Left colon (tissue), 2 donors: ENCODE data around the gene TTLL1. TPM values are rescaled to one million over a fixed set of nuclear protein-coding genes. Genes with fewer than 3 reads are reported as not detected.

Experiments
- ATAC-seq: fragments of 200-7000 bp; cut with Tn5 transposase; one replicate; pipeline ENCODE4 v1.9.1; 2020; ENCODE audit warnings: mild to moderate bottlenecking, moderate library complexity
- DNase-seq, 2 donors: peaks; one replicate each; pipeline ENCODE4 v3.0.0-alpha.2; 2020
- intact Hi-C, 2 donors: fragments of 100-400 bp; cut with DNase I in 1 of 2; cut with micrococcal nuclease in 1 of 2; formaldehyde crosslinking; loops; one replicate each; pipeline versions ENCODE4 v1.11.2 to v1.14.0; 2022; cut with DNase I, micrococcal nuclease
- long read RNA-seq: library from polyadenylated mRNA; unstranded; transcript quantifications from one replicate; pipeline ENCODE4 v2.0.0, GENCODE V29; 2021
- total RNA-seq, 2 donors: library from RNA; stranded (reverse); fragmentation: NEBNext Ultra II Directional; extraction: Animal tissue kit (Norgen Biotek cat#: 25700); gene quantifications; one replicate each; pipeline ENCODE4 v1.2.1, GENCODE V29; 2021
- donor health status: DM: no; HTN: no; CAD: no.
- donor health status: DM: yes; HTN: yes; CAD: no.

TTLL1 gene
- total RNA-seq: 1 to 10 TPM; 2.1 to 3.2 TPM
- long read RNA-seq, transcript TTLL1-201 (11 exons, 1,645 nt): major isoform, 5 of 7 reads
- long read RNA-seq, partial matches to known transcripts: 1 of 7 reads
- long read RNA-seq, other reads (novel, unspliced or antisense): 1 of 7 reads

DNA sequence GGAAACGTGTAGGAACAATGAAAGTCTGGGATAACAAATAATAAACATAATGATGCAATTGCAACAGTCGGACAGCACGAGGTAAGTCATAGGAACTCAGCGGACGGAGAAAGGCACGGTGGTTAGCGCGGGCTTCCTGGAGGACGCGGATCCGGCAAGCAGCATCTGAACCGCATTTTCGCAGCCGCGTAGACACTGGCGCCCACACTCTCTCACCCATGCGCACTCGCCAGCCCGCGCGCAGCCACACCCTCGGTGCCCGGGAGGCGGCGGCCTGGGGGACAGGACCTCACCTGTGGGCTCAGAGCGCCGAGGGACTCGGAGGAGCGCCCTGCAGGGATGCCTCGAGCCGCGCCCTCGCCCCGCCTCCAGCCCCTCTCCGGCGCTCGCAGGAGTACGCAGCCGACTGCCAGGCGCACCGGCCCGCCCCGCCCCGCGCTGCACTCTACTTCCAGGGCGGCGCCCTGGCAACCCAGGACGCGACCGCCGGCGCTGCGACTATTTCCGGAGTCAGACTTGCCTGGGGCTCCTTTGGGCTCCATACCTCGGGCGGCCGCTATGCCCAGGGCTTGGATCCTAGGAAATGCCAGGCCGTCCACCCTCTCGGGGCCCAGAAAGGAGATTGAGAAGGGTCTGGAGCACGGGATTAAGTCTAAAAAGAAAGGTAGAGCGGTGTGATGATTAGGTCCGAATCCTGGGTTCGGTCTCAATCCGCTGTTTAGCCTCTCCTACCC lies at the start of gene TTLL1:
TSS of gene TTLL1 (minus strand) at position 408 of the 734 bp plus-strand sequence. CDS start 13,805 bp downstream, outside the sequence.
- DNase-seq (peak; percentile 89 to 94), ATAC-seq (peak; percentile 87)
- intact Hi-C loops: no loop called here

DNA sequence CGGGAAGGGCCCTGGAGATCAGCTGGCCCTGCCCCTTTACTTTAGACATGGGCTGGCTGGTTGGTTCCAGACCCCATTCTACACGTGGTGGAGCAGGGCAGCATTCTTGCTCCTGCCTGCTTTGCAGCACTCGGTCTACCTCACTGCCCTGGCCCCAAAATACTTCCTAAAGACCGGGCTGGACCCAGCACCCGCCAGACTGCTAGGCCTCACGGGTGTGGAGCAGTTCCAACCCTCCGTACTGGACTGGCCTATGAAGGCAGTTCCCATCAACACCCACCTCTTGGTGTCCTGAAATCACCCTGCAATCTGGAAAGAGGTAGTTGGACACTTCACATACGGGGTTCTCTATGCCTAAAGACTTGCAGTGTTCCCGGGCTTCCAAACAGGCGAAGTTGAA lies 47.6 kb upstream of the TTLL1 start:
- no peak for DNase-seq
- intact Hi-C loops: no loop called here
- ATAC-seq: no peak

DNA sequence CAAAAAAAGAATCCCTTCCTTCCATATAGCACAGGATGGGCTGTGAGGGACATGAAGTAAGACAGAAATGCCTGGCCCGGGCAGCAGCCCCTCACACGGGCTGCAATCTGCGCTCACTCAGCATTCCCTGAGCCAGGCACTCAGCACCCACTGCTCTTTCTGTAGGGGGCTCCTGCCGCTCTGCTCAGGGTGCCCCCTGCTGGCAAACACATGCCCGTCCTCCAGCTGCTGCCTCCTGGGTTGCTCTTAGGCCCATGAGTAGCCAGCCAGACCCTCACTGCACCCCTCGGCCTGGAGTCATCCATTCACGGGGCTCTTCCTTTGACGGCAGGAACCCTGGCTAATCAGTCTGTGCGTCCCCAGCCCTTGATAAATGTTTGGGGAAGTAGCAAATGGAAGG lies 47.1 kb upstream of the TTLL1 start:
- DNase-seq: peak in 1 of 2 donors; percentile 62
- intact Hi-C loops: no loop called here
- ATAC-seq: peak; percentile 56

DNA sequence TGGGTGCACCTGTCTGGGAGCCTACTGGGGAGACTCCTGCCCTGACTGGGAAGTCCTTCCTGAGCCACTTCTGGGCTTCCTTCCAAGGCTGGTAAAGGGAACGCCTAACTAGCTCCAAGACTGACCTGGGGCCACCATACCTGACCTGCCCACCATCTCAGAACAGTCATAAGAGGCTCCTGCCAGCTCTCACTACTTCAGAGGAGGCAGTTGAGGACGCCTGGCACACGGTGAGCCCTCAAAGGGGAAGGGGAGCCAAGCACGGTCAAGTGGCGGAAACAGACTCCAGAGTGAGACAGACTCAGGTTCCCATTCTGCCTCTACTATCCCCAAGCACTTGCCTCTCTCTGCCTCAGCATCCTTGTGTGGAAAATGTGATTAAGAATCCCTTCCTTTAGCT lies 46.4 kb upstream of the TTLL1 start:
- intact Hi-C loops: no loop called here
- ATAC-seq: peak; percentile 58
- DNase-seq: no peak

DNA sequence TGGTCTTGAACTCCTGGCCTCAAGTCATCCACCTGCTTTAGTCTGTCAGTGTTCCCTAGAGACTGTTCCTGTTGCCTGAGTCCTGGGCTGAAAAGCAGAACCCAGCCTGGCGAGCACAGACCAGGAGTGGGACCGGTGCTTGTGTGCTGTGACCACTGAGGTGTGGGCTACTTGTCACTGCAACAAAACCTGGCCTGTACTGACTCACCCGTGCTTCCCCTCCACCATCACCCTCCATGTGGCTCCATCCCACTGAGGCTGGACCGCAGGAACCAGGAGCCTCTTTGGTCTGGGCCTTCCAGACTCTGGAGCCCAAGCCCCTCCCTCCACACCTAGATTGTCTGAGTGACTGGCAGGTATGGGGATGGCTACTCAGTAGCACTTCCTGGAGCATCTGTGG lies 45.4 kb upstream of the TTLL1 start:
- DNase-seq: no peak
- intact Hi-C loops: no loop called here
- peak; percentile 2 for ATAC-seq

DNA sequence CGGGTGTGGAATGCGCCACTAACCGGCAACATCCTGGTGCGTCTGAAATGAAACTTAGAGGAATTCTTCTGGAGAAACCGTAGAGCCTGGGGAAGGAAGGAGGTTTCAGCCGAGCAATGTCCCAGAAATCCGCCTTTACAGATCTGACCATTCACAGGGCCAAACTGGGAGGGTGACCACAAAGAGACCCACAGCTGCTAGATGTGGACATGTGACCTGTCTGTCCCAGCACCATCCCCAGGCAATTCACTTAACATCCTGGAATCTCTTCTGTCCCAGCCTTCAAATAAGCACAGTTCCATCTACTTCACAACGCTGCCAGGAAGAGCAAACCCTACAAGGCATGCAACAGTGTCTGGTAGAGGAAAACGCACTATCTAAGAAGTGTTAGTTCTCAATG lies 44.2 kb upstream of the TTLL1 start:
- no peak for ATAC-seq
- intact Hi-C loops: no loop called here

DNA sequence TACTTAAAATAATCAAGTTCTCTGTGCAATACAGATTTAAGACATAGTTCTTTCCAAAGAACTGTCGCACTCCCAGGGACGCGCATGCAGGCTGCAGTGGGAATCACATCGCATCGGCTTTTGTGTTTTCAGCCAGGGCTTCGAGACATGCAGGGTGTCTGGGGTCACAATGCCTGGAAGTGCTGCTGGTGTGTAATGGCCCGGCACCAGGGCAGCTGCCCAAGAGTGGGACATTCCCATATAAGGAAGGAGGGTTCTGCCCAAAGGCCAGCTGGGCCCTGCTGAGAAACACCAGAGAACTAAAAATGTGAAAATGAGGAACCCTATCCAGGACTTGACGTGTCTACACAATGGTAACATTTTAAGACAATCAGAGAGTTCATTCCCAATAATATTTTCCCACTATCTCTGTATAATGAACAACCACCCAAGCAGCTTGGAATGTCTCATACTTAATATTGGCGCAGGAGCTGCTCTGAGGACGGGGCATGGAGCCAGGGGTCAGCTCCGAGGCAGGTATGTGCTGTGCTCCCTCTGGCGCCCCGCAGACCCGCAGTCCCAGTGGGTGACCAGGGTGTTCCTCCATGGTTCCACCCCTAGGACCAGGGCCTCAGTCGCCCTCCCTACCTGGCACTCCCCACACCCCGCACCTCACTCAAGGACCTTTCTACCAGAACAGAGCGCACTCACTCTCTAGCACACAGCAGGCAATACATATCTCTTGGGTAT lies 42.7 kb upstream of the TTLL1 start:
- intact Hi-C loops: no loop called here
- no peak for ATAC-seq

More for the DNA sequence above, 44.2 kb upstream of the TTLL1 start:
- DNase-seq: no peak

DNA sequence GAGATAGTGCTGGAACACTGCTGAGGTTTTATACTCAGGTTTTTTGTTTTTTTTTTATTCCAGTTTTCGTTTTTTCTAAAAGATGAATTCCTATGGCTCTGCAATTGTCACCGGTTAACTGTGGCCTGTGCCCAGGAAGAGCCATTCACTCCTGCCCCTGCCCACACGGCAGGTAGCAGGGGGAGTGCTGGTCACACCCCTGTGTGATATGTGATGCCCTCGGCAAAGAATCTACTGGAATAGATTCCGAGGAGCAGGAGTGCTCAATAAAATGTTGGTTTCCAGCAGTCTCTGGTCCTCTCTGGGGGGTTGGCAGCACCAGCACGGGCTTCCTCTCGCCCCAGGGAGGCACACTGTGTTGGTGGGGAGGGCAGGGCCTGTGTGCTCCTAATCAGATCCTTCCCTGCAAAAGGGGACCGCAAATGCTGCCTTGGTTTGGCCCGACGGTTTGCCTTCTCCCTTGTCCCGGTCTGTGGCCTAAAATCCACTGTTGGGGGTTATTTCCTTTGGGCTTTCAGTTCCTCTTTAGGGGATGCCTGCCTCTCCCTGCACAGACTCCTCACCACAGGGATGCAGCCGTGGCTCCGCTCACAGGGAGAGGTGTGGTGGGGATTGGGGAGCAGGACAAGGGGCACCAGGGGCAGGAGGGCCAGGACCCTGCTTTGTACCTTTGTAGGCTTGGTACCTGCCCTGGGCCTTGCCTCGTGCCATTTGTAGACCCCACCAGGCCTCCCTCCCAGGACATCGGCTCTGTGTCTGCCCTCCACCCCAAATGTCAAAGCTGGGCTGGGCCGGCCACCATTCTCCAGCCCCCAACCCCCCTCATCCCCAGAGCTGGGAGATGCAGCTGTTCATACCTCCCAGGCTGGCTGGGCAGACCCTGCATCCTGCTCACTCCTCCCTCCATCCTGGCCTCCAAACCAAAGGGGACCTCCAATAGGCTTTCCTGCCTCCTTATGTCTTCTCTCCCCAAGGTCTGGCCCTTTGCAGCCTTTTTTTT lies 40.5 kb upstream of the TTLL1 start:
- ATAC-seq (no peak), DNase-seq (no peak)
- intact Hi-C loops: no loop called here

More for the DNA sequence above, 42.7 kb upstream of the TTLL1 start:
- DNase-seq: no peak

DNA sequence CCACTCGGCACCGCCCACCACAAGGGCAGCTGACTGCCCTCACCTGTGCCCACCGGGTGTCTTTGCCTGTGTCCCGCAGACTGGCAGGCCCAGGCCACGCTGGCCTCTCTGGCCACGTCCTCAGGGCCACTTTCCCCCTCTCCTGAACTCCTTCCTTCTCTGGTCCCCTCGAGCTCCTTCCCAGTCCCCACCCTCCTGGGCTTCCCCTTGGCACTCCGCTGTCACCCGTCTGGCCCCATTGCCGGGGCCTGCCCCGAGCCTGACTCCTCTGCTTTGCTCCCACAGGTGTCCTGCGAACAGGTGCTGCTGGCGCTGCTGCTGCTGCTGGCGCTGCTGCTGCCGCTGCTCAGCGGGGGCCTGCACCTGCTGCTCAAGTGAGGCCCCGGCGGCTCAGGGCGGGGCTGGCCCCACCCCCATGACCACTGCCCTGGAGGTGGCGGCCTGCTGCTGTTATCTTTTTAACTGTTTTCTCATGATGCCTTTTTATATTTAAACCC lies 39.8 kb upstream of the TTLL1 start:
- DNase-seq (peak; percentile 77 to 83), ATAC-seq (peak; percentile 50)
- intact Hi-C loops: no loop called here

DNA sequence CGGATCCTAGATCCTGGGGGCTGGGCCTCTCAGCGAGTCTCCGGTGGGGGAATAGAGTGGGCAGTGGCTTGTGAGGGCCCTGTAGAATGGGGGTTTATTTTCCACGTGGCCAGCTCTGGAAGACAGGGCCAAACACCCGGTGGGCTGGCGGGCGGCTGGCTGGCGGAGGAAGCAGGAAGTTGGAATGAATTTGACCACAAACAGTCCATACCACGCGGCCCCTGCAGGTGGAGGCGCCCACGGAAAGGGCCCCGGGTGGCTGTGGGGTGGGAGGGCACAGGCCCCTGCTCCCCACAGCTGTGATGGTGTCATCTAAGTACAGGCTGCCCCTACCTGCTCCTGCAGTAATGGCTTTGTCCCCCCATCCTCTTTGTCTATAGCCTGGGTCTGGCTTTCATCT lies 38.9 kb upstream of the TTLL1 start:
- peak; percentile 26 for ATAC-seq
- intact Hi-C loops: no loop called here
- DNase-seq: peak in 1 of 2 donors; percentile 60

DNA sequence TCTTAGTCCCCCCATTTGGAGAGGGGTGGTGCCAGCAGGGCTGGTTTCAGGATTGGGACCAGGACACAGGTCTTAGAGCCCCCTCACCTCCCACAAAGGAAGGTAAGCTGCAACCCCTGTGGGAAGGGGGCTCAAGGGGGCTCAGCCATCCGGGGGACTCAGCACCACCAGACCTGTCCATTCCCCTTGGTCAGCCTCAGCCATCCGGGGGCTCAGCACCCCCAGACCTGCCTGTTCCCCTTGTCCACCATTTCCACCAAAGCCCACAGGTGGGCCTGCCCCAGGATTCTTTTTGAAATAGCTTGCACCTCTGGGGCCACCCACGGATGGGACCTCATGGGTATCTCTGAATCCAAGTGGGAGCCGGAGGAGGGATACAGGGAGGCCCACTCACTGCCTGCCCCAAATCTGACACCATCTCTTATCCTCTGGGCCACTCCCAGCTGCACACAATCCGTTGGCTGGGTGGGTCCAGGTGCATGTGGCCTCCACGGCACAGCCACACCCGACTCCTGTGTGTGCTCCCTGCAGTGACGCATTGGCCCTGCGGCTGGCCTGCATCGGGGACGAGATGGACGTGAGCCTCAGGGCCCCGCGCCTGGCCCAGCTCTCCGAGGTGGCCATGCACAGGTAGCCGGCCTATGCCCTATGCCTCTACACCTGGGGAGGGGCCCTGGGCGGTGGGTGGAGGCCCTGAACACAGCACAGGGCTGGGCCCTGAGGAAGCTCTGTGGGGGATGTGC lies 38.1 kb upstream of the TTLL1 start:
- peak; percentile 74 for ATAC-seq
- peak; percentile 83 to 92 for DNase-seq
- intact Hi-C loops: no loop called here

DNA sequence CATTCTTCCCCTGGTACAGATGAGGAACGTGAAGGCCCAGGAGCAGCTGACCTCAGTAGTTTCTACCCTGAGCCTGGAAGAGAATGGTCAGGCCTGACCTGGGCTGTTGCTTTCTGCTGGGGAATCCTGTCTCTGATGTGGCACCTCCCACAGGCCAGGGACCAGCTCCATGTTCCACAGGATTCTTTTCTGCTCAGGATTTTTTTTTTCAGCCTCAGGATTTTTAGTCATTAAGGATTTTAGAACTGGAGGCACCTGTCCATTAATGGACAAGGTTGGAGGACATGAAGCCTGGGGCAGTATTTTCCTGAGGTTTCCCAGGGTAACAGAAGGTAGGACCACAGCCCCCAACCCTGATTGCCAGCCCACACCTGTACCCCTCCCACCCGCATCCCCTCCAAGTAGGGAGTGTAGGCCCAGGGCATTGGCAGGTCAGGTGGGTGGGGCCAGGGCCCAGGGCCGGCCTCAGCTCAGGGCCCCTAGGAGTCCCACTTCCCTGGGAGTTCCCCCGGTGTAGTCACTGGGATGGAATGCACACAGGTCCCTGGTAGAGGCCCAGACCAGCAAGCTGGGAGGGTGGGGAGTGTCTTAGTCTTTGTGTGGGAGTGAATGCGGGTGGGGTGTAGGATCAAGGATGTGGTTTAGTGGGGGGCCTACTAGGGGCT lies 37.4 kb upstream of the TTLL1 start:
- peak in 1 of 2 donors; percentile 85 for DNase-seq
- peak; percentile 39 for ATAC-seq
- intact Hi-C loops: no loop called here

DNA sequence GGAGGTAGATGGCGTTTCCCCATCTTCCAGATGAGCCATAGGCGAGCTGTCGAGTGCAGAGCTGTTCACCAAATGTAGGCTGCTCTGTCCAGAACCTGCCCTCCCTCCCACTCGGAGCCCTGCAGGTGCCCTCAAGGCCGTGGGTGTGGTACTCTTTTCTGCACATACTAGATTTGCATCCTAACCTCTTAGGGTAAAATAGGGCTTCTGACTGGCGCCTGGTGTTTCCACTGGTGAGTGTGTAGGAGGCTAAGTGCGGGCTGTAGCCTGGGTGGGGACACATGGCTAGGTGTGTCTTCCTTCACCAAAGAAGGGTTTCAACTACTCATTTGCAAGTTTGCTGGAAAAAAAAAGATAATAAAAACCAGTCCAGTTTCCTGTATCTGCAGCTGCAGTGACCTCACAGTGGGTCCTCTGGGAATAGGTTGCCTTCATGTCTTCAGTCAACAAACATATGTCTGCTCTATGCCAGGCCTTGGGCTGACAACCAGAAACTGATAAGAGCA lies 29.8 kb upstream of the TTLL1 start:
- ATAC-seq (peak; percentile 25), DNase-seq (no peak)
- intact Hi-C loops: no loop called here

DNA sequence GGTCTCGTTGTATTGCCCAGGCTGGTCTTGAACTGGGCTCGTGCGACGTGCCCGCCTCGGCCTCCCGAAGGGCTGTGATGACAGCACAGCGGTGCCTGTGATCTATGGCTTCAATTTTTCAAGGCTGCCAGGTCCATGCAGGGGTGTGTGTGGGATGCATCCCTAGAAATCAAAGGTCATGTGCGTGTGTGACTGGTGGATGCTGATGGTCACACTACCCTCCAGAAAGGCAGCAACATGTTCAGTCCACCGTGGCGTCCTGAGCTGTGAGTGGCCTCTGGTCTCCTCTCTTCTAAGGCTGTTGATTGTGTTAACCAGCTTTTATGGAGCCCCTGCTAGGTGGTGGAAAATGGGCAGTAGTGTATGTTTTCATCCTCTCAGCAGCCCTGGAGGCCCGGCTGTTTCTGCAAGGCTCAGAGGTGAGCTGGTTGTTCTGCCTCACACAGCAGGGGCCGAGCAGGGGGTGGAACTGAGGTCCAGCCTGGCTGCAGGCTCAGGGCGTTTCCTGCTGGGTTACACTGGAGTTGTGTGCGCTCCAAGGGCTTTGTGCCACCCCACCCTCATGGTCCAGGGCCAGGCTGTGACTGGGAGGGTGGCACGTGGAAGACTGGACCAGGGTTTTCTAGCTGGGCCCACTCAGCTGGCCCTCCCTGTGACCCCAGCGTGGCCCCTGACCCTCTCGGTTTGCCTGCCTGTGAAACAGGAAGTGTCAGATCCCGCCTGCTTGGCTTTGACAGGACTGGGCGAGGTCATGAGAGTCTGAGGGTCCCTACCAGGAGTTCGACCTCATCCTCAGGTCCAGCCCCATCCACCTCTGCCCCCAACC lies 29.0 kb upstream of the TTLL1 start:
- ATAC-seq (peak; percentile 57), DNase-seq (peak; percentile 72 to 73)
- intact Hi-C loops: no loop called here

DNA sequence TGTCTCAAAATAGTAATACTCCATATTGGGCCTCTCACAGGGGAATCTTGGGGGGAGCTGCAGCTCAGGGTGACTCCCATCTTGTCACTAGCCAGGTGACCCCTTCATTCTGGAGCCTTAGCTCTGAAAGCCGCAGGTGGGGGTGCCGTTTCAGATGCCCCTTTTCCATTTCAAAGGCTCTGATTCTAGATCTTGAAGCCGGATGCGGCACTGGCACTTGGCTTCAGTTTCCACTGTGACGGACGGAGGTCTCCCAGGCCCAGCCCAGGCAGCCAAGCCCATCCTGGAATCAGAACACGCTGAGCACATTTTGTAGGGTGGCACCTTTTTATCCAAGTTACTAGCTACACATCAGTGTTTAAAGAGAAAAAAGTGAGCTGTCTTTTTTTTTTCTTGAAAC lies 27.7 kb upstream of the TTLL1 start:
- intact Hi-C loops: no loop called here
- ATAC-seq: no peak
- no peak for DNase-seq

DNA sequence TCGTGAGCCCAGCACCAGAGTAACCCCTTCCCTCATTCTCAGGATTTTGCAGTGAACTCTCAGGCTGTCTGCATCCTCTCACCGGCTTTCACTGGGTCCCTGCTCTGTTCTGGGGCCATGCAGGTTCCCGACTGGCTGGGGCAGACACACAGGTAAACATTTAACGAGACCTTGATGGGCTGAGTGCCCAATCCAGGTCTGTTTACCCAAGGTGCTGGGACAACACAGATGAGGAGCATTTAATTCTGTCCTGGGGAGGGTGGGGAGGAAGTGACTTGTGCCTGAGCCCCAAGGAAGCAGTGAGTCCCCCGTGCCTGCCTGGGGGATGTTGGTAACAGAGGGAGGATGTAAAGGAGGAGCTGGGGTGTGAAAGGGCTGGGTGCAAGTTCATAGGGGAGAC lies 25.8 kb upstream of the TTLL1 start:
- ATAC-seq (peak; percentile 64), DNase-seq (peak; percentile 78 to 89)
- intact Hi-C loops: no loop called here
